K562 (cell line): ENCODE data around the gene SYNPO. TPM values are rescaled to one million over a fixed set of nuclear protein-coding genes. Genes with fewer than 3 reads are reported as not detected.
A peak's percentile ranks its signal among the peaks of the same experiment; 100 is the strongest.

Experiments used
- ATAC-seq: fragments of 200-7000 bp; cut with Tn5 transposase; 3 replicates; pipeline ENCODE4 v1.9.1; 2020; ENCODE audit warnings: moderate library complexity
- BruUV-seq: library from RNA; stranded (reverse); fragments of 400-500 nt; replicated peaks from 2 replicates; lab custom pipeline; 2021; lab: Mats Ljungman, UMichigan
- CTCF ChIA-PET: fragments of 300-600 bp; formaldehyde crosslinking; extraction: SDS; loops from one replicate; lab custom pipeline; 2021; ENCODE audit warnings: low intra/inter-chr PET ratio; lab: Yijun Ruan, JAX
- POLR2A ChIA-PET: fragments of 300-600, 350-650 bp; sonication (Branson Sonifier 250); formaldehyde crosslinking; extraction: SDS; loops from one replicate; lab custom pipeline; 2021; ENCODE audit warnings: antibody characterized with exemption, inconsistent platforms; lab: Yijun Ruan, JAX
- DNase-seq, 4 experiments: peaks; one replicate each; pipeline versions ENCODE4 v3.0.0 to v3.0.0-alpha.2; 2011 to 2018; ENCODE audit warnings: low spot score in 3 of 4, mixed read lengths in 3 of 4; ENCODE audit errors: extremely low read depth in 1 of 4
- FAIRE-seq: peaks from 2 replicates; lab custom pipeline; 2011; peaks lifted over from hg19 to GRCh38; lab: Jason Lieb, UNC
- H2AFZ ChIP-seq: 2 replicates; pipeline ENCODE4 v1.6.0; 2011; ENCODE audit warnings: low read depth, low read length, control low read depth, inconsistent platforms
- H3K27ac ChIP-seq: fragments of 200-600 bp; 3 replicates; pipeline ENCODE4 v1.8.0; 2011; ENCODE audit warnings: low read depth, mild to moderate bottlenecking, control low read depth, inconsistent platforms, low read length, moderate library complexity, mixed read lengths; ENCODE audit errors: extremely low read depth
- H3K27me3 ChIP-seq, 2 experiments: fragments of 300-600 bp in 1 of 2; 2 replicates in 1 of 2; 3 replicates in 1 of 2; pipeline versions ENCODE4 v1.6.0 to v1.8.0; 2011; ENCODE audit warnings: inconsistent platforms in 2 of 2, low read length in 2 of 2, mild to moderate bottlenecking in 1 of 2, mixed read lengths in 1 of 2, moderate library complexity in 1 of 2; ENCODE audit not compliant: control insufficient read depth in 2 of 2, insufficient read depth in 2 of 2
- H3K36me3 ChIP-seq: fragments of 300-600 bp; 3 replicates; pipeline ENCODE4 v1.8.0; 2011; ENCODE audit warnings: mild to moderate bottlenecking, low read length, inconsistent platforms; ENCODE audit not compliant: control insufficient read depth, insufficient read depth
- H3K4me1 ChIP-seq, 2 experiments: fragments of 200-600 bp in 1 of 2; replicated peaks in 1 of 2; 2 replicates in 1 of 2; 3 replicates in 1 of 2; pipeline versions ENCODE4 v1.5.1 to v1.8.0; 2011; ENCODE audit warnings: inconsistent platforms in 2 of 2, low read length in 2 of 2, mild to moderate bottlenecking in 1 of 2, mixed read lengths in 1 of 2, moderate library complexity in 1 of 2; ENCODE audit not compliant: control insufficient read depth in 2 of 2, insufficient read depth in 2 of 2
- H3K4me2 ChIP-seq: 2 replicates; pipeline ENCODE4 v1.6.1; 2011; ENCODE audit warnings: low read length, control low read depth, inconsistent platforms, mixed read lengths; ENCODE audit not compliant: insufficient read depth
- H3K4me3 ChIP-seq: fragments of 200-600 bp; sonication (generic), shearing (Covaris generic); 2 replicates; pipeline ENCODE4 v1.5.1; 2016; ENCODE audit warnings: control low read depth, inconsistent platforms
- H3K79me2 ChIP-seq: fragments of 200-600 bp; 3 replicates; pipeline ENCODE4 v1.8.0; 2011; ENCODE audit warnings: low read length, inconsistent platforms; ENCODE audit not compliant: control insufficient read depth, insufficient read depth
- H3K9ac ChIP-seq, 2 experiments: 2 replicates each; pipeline versions ENCODE4 v1.6.0 to v1.6.1; 2011; ENCODE audit warnings: low read depth in 2 of 2, low read length in 2 of 2, control low read depth in 1 of 2, inconsistent platforms in 1 of 2, mild to moderate bottlenecking in 1 of 2, mixed read lengths in 1 of 2; ENCODE audit not compliant: insufficient read depth in 1 of 2
- H3K9me1 ChIP-seq: one replicate; pipeline ENCODE4 v1.6.0; 2011; ENCODE audit warnings: inconsistent platforms, mild to moderate bottlenecking, low read length, moderate library complexity; ENCODE audit not compliant: control insufficient read depth, insufficient read depth
- H3K9me3 ChIP-seq: replicated peaks from 2 replicates; pipeline ENCODE4 v1.5.1; 2011; ENCODE audit warnings: low read depth, low read length, inconsistent platforms; ENCODE audit not compliant: control insufficient read depth, insufficient read depth
- H4K20me1 ChIP-seq: replicated peaks from 2 replicates; pipeline ENCODE4 v1.6.1; 2011; ENCODE audit warnings: low read length, inconsistent platforms, mixed read lengths; ENCODE audit not compliant: control insufficient read depth, insufficient read depth
- HNRNPUL1 ChIP-seq: fragments of 200-400 bp; formaldehyde crosslinking; IDR thresholded peaks from 2 replicates; pipeline ENCODE4 v1.6.1; 2017; ENCODE audit warnings: low read length
- MEF2A ChIP-seq: IDR thresholded peaks from 2 replicates; pipeline ENCODE4 v1.6.1; 2011; ENCODE audit warnings: low read depth, mild to moderate bottlenecking, low read length, moderate library complexity; ENCODE audit not compliant: control insufficient read depth
- NFIX ChIP-seq: fragments of 250-450 bp; sonication (Bioruptor Pico); IDR thresholded peaks from 2 replicates; pipeline ENCODE4 v1.4.0; 2020; ENCODE audit warnings: low read depth, mild to moderate bottlenecking, moderate library complexity
- NFRKB ChIP-seq: fragments of 450-650 bp; IDR thresholded peaks from 2 replicates; pipeline ENCODE4 v1.6.1; 2016; ENCODE audit warnings: low read depth
- NUFIP1 ChIP-seq: fragments of 450-650 bp; IDR thresholded peaks from 2 replicates; pipeline ENCODE4 v1.6.1; 2018; ENCODE audit not compliant: partially characterized antibody
- TAF15 ChIP-seq: fragments of 200-400 bp; formaldehyde crosslinking; IDR thresholded peaks from 2 replicates; pipeline ENCODE4 v1.6.1; 2017; ENCODE audit warnings: mild to moderate bottlenecking, low read depth, low read length, moderate library complexity
- ZNF146 ChIP-seq: IDR thresholded peaks from one replicate; pipeline ENCODE4 v1.6.1; 2018; ENCODE audit warnings: missing compliant biosample characterization; ENCODE audit not compliant: unreplicated experiment
- WGBS: fragments of 100-300 bp; shearing (Covaris generic); methylation state at CpG from one replicate; pipeline ENCODE4 v1.1.6; 2016; ENCODE audit warnings: low coverage, mixed read lengths; ENCODE audit not compliant: insufficient coverage; ENCODE audit errors: missing lambda C conversion rate; 5-methylcytosine and 5-hydroxymethylcytosine counted together
- in situ Hi-C: fragments of 300-500 bp; cut with MboI; formaldehyde crosslinking; loops from 4 replicates; pipeline ENCODE4 v1.15.0; 2018; ENCODE audit warnings: inconsistent platforms, mixed read lengths
- intact Hi-C: fragments of 100-400 bp; cut with micrococcal nuclease; formaldehyde crosslinking; loops from 2 replicates; pipeline ENCODE4 v1.14.2; 2022
- polyA plus RNA-seq, 8 experiments: library from polyadenylated mRNA; depleted of rRNA in 4 of 8; stranded (reverse) in 5 of 8; unstranded in 3 of 8; fragments of >200 nt; fragmentation: Nextera tagmentation in 2 of 8; fragmentation: Illumina TruSeq in 1 of 8; extraction: Ambion mirVana in 2 of 8; extraction: Trizol in 1 of 8; gene quantifications; 2 replicates each; pipeline versions ENCODE4 v1.2.1 to v1.2.3, GENCODE V29; 2011 to 2014; ENCODE audit warnings: inconsistent platforms in 1 of 8, missing spikeins in 1 of 8
- total RNA-seq, 7 experiments: library from RNA; depleted of rRNA in 6 of 7; stranded (reverse); fragments of >200 nt in 6 of 7; fragmentation: Illumina TruSeq in 2 of 7; extraction: Trizol in 2 of 7; gene quantifications; 2 replicates each; pipeline versions ENCODE4 v1.2.1 to v1.2.3, GENCODE V29; 2011 to 2021; ENCODE audit warnings: low replicate concordance in 1 of 7
- TF ChIP-seq, protein P1 (sequence below): IDR thresholded peaks from 2 replicates; pipeline ENCODE4 v1.6.1; 2011; ENCODE audit warnings: borderline replicate concordance, low read depth, mild to moderate bottlenecking, moderate library complexity, low read length; ENCODE audit not compliant: insufficient read depth, poor library complexity, severe bottlenecking

SYNPO gene
- total and polyA plus RNA-seq, 9 of the 15 experiments (the other 6 are each of a cell fraction or from before 2014, with no cell fraction given): 0.01 to 0.31 (median 0.03) TPM; not detected in 4

- Histone ChIP-seq H3K9me1 (no peaks in the 10 kb centered on the region), H3K27me3 (peaks cover 25 to 60% of the 10 kb centered on the region in 2 experiments), H3K4me1 (peaks cover 7 to 37% of the 10 kb centered on the region in 2 experiments; a peak in 4 of 5 replicates), H3K9ac (peak overlapping the region in 1 of 2 experiments; percentile 12; a peak in 1 of 4 replicates), H3K9me3 (no peaks in the 10 kb centered on the region), H3K4me3 (no peak overlapping the region), H3K36me3 (no peaks in the 10 kb centered on the region), H2AFZ (no peak overlapping the region), H3K4me2 (no peak overlapping the region), H3K27ac (no peak overlapping the region), H3K79me2 (no peaks in the 10 kb centered on the region), H4K20me1 (peaks cover 6% of the 10 kb centered on the region; the same call in 1 of the 2 replicates)
- intact Hi-C loops: no loop called here
- ChIA-PET CTCF (interaction anchor here (1.3 kb wide), 1 partner anchor 91 kb away, joined by 4 read pairs; no protein-coding TSS in a partner anchor), POLR2A (interaction anchor here (0.6 to 1.0 kb wide), 3 partner anchors 17 to 44 kb away, joined by 3 to 4 read pairs (median 4); no protein-coding TSS in a partner anchor)
- TF ChIP-seq MEF2A: no peak
- no peak for TF ChIP-seq HNRNPUL1
- TF ChIP-seq NUFIP1: no peak
- TF ChIP-seq NFIX (CRISPR knock-in tag): no peak
- TF ChIP-seq, protein P1, sequence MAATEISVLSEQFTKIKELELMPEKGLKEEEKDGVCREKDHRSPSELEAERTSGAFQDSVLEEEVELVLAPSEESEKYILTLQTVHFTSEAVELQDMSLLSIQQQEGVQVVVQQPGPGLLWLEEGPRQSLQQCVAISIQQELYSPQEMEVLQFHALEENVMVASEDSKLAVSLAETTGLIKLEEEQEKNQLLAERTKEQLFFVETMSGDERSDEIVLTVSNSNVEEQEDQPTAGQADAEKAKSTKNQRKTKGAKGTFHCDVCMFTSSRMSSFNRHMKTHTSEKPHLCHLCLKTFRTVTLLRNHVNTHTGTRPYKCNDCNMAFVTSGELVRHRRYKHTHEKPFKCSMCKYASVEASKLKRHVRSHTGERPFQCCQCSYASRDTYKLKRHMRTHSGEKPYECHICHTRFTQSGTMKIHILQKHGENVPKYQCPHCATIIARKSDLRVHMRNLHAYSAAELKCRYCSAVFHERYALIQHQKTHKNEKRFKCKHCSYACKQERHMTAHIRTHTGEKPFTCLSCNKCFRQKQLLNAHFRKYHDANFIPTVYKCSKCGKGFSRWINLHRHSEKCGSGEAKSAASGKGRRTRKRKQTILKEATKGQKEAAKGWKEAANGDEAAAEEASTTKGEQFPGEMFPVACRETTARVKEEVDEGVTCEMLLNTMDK: no peak
- no peak for TF ChIP-seq NFRKB
- no peak for TF ChIP-seq ZNF146 (CRISPR knock-in tag)
- TF ChIP-seq TAF15: no peak
- in situ Hi-C loops: loop anchor here (5.0 to 10.0 kb wide), 2 partner anchors 90 to 197 kb away; no protein-coding TSS in a partner anchor
- DNase-seq: no peak
- FAIRE-seq: no peak
- no peak for ATAC-seq
- 5% methylated on average over 13 of the region's 13 CpGs for WGBS
- BruUV-seq: no TSS peak
These were observed 11.6 kb downstream of the SYNPO start for GRCh38 chr5:150651924-150652671.
